GM19452 (cell line): Measurements from ENCODE around the gene NDRG4.

ENCODE experiments used
- ATAC-seq: cut with Tn5 transposase; IDR thresholded peaks from one replicate; pipeline ENCODE4 v1.9.1; 2021; ENCODE audit not compliant: unreplicated experiment

NDRG4 gene

DNA sequence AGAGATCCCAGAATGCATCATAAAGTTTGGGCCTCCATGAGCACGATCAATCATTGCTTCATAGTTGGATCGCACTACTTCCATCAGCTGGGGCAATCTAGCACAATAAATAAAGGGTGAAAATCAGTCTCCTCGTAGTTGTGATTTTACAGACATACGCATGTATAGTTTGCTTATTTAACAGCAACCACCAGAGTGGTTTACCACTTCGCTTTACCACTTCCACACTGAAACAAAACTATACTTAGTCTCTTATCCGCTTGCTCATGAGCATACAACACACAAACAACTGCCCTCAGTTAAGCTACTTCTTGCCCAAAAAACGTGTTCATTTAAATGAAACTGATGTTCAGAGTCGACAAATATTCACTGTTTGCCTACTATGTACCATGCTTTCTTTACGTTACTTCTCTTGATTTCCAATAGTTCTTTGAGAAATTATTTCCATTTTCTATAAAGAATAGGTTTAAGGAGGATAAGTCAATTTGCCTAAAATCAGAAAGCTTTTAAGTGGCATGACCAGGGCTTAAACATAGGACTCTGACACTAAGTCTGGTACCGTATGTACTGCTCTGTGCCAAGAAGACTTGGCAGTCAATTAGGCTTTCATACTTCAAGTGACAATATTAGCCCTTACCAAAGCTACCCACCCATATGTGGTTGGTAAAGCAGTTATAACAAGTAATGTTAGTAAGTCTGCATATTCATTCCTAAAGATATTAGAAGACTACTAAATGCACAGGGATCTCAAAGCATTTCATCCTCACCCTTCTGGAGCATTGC is 37.4 kb downstream of the NDRG4 start:
- ATAC-seq, result no peak

GRCh38 chr16:58541711-58542110 is 41.8 kb downstream of the NDRG4 start:
- no peak for ATAC-seq

GRCh38 chr16:58542291-58542690 is 42.3 kb downstream of the NDRG4 start:
- ATAC-seq, result no peak

DNA sequence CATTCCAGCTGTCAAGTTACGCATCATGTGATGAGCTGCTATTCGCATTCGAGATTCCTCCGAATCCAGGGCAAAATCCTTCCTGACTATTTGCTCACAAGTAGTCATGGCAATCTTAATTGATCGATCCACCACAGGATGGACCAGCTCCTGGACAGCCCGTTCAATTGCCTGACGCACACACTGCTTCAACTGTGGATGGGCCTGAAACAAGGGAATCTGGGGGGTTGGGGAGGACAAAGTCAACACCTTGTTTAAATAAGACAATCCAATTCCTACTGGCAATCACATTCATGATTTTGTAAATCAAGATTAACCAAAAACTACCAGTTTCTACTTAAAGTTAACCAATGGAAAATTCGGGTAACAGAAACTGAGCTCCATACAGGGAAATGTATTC is 43.7 kb downstream of the NDRG4 start:
- ATAC-seq, result no peak

GRCh38 chr16:58548378-58548777 is 48.4 kb downstream of the NDRG4 start:
- ATAC-seq, result no peak

DNA sequence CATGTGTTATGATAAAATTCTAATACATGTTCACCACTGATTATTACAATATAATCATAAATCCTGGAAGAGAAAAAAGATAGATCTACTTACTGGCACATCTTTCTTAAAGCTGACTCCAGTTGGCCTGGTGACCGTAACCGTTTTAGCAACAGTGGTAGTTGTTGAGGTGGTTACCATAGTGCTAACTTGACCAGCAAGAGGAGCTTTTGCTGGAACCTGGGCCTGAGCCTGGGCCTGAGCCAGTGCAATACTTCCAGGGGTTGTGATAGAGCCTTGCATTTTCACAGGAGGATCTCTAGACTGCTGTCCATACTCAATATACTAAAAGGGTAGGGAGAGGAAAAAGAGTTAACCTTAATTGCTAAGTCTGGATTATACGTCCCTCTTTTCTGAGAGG is 51.6 kb downstream of the NDRG4 start:
- no peak for ATAC-seq

DNA sequence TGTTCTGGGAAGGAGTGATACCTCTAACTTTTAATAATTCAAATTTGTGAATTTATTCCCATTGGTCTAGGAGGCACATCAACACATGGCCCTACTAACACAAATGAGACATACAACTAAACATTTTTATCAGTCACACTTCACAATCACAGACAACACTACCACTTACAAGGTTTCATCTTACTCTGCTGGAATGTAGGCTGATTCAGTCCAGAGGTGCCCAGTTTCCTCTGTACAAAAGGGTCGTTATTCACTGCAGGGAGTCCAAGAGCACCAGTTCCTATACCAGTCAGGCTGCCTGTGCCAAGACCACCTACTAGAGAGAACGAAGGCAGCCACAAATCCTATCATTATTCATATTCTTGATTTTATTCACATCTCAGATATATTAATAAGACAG is 56.7 kb downstream of the NDRG4 start:
- no peak for ATAC-seq
